ENCODE measurements around the gene HERC2. TPM values are rescaled to one million over a fixed set of nuclear protein-coding genes. Genes with fewer than 3 reads are reported as not detected.
"Not testable (repeated sequence)": the region's sequence is repeated elsewhere in the genome, so short reads cannot be mapped to it uniquely, and the experiment has no call there.

Gene HERC2
- total RNA-seq, 6 experiments from 2014 or later: 33.6 to 47.3 (median 37.0) TPM

GRCh38 chr15:28227303-28227702, 94.7 kb downstream of the HERC2 start:
- H3K27me3 Mint-ChIP-seq (ENCODE audit: insufficient read depth); H3K4me1 Mint-ChIP-seq (ENCODE audit: low read depth); H3K27ac Mint-ChIP-seq; H3K9me3 Mint-ChIP-seq; H3K4me3 Mint-ChIP-seq: not testable (repeated sequence)
- peak; percentile 85 for TF ChIP-seq CTCF (IDR thresholded peaks at IDR 0.05)
- DNase-seq: peak; percentile 14
- H3K36me3 Mint-ChIP-seq (ENCODE audit: low read depth): peaks cover 34% of the 10 kb centered on the region

- not testable (repeated sequence) for H3K27ac Mint-ChIP-seq, H3K4me3 Mint-ChIP-seq
Measured at GRCh38 chr15:28222612-28223011, 99.4 kb downstream of the HERC2 start.

GRCh38 chr15:28221696-28222095, 100.3 kb downstream of the HERC2 start:
- H3K27me3 Mint-ChIP-seq (ENCODE audit: insufficient read depth); DNase-seq; H3K4me1 Mint-ChIP-seq (ENCODE audit: low read depth); H3K9me3 Mint-ChIP-seq; H3K4me3 Mint-ChIP-seq; H3K27ac Mint-ChIP-seq: not testable (repeated sequence)
- H3K36me3 Mint-ChIP-seq (ENCODE audit: low read depth): peaks cover 18% of the 10 kb centered on the region

More at GRCh38 chr15:28222612-28223011, 99.4 kb downstream of the HERC2 start:
- H3K4me1 Mint-ChIP-seq (ENCODE audit: low read depth); DNase-seq; H3K27me3 Mint-ChIP-seq (ENCODE audit: insufficient read depth); H3K9me3 Mint-ChIP-seq: not testable (repeated sequence)
- peaks cover 22% of the 10 kb centered on the region for H3K36me3 Mint-ChIP-seq (ENCODE audit: low read depth)

- no peak overlapping the region for H3K4me3 Mint-ChIP-seq
- no peak overlapping the region for H3K27ac Mint-ChIP-seq
- TF ChIP-seq CTCF (IDR thresholded peaks at IDR 0.05): no peak
- no peaks in the 10 kb centered on the region for H3K9me3 Mint-ChIP-seq
- H3K4me1 Mint-ChIP-seq (ENCODE audit: low read depth): no peaks in the 10 kb centered on the region
- H3K27me3 Mint-ChIP-seq (ENCODE audit: insufficient read depth): no peaks in the 10 kb centered on the region; the same call in 1 of the 2 replicates
- H3K36me3 Mint-ChIP-seq (ENCODE audit: low read depth): peaks cover 6% of the 10 kb centered on the region; the same call in 1 of the 2 replicates
- DNase-seq: no peak
Measured at GRCh38 chr15:28219116-28219515, 102.9 kb downstream of the HERC2 start.

GRCh38 chr15:28216946-28217546, 104.9 kb downstream of the HERC2 start:
- H3K9me3 Mint-ChIP-seq; H3K27ac Mint-ChIP-seq; H3K36me3 Mint-ChIP-seq (ENCODE audit: low read depth); H3K4me1 Mint-ChIP-seq (ENCODE audit: low read depth); H3K4me3 Mint-ChIP-seq; DNase-seq; H3K27me3 Mint-ChIP-seq (ENCODE audit: insufficient read depth): not testable (repeated sequence)

- H3K27me3 Mint-ChIP-seq (ENCODE audit: insufficient read depth); H3K27ac Mint-ChIP-seq; H3K4me3 Mint-ChIP-seq; H3K9me3 Mint-ChIP-seq; DNase-seq; H3K4me1 Mint-ChIP-seq (ENCODE audit: low read depth): not testable (repeated sequence)
- H3K36me3 Mint-ChIP-seq (ENCODE audit: low read depth): peaks cover 12% of the 10 kb centered on the region
Measured at GRCh38 chr15:28215521-28215920, 106.5 kb downstream of the HERC2 start.

- H3K4me1 Mint-ChIP-seq (ENCODE audit: low read depth); DNase-seq; H3K9me3 Mint-ChIP-seq; H3K36me3 Mint-ChIP-seq (ENCODE audit: low read depth); H3K27me3 Mint-ChIP-seq (ENCODE audit: insufficient read depth); H3K27ac Mint-ChIP-seq; H3K4me3 Mint-ChIP-seq: not testable (repeated sequence)
Measured at GRCh38 chr15:28214006-28214790, 107.8 kb downstream of the HERC2 start.

GRCh38 chr15:28213393-28213792, 108.6 kb downstream of the HERC2 start:
- H3K4me1 Mint-ChIP-seq (ENCODE audit: low read depth); H3K4me3 Mint-ChIP-seq; H3K9me3 Mint-ChIP-seq; DNase-seq; H3K27ac Mint-ChIP-seq; H3K27me3 Mint-ChIP-seq (ENCODE audit: insufficient read depth): not testable (repeated sequence)
- peaks cover 12% of the 10 kb centered on the region for H3K36me3 Mint-ChIP-seq (ENCODE audit: low read depth)
